GM23338 (cell line): ENCODE measurements around the gene PICALM. TPM values are rescaled to one million over a fixed set of nuclear protein-coding genes. Genes with fewer than 3 reads are reported as not detected.

Experiments used
- ATAC-seq: fragments of 200-7000 bp; cut with Tn5 transposase; 3 replicates; pipeline ENCODE4 v1.9.1; 2020
- DNase-seq: peaks from one replicate; pipeline ENCODE4 v3.0.0-alpha.2; 2015; ENCODE audit warnings: low spot score
- H2AFZ ChIP-seq: fragments of 200-600 bp; sonication (generic); 2 replicates; pipeline ENCODE4 v1.8.0; 2016; ENCODE audit warnings: antibody characterized with exemption, mild to moderate bottlenecking, moderate library complexity
- H3F3A ChIP-seq: fragments of 200-600 bp; sonication (generic); replicated peaks from 2 replicates; pipeline ENCODE4 v1.8.0; 2017; ENCODE audit warnings: antibody characterized with exemption, mixed run types, low read depth
- H3K27ac ChIP-seq: fragments of 200-600 bp; sonication (generic); 2 replicates; pipeline ENCODE4 v1.6.1; 2016; ENCODE audit warnings: low read depth
- H3K27me3 ChIP-seq: fragments of 200-600 bp; sonication (generic); 2 replicates; pipeline ENCODE4 v1.8.0; 2016; ENCODE audit warnings: mild to moderate bottlenecking, mixed run types, moderate library complexity; ENCODE audit not compliant: insufficient read depth
- H3K36me3 ChIP-seq: fragments of 200-600 bp; sonication (generic); 2 replicates; pipeline ENCODE4 v1.8.0; 2016; ENCODE audit warnings: mild to moderate bottlenecking; ENCODE audit not compliant: insufficient read depth
- H3K4me1 ChIP-seq: fragments of 200-600 bp; sonication (generic); 2 replicates; pipeline ENCODE4 v1.8.0; 2016; ENCODE audit warnings: mild to moderate bottlenecking, moderate library complexity; ENCODE audit not compliant: insufficient read depth
- H3K4me2 ChIP-seq: fragments of 200-600 bp; sonication (generic); 2 replicates; pipeline ENCODE4 v1.7.1; 2017; ENCODE audit warnings: mixed run types
- H3K4me3 ChIP-seq: fragments of 200-600 bp; sonication (generic); 2 replicates; pipeline ENCODE4 v1.6.1; 2016; ENCODE audit warnings: mixed run types
- H3K79me2 ChIP-seq: fragments of 200-600 bp; sonication (generic); replicated peaks from 2 replicates; pipeline ENCODE4 v1.8.0; 2017; ENCODE audit warnings: mild to moderate bottlenecking; ENCODE audit not compliant: insufficient read depth
- H3K9me2 ChIP-seq: fragments of 200-600 bp; sonication (generic); 2 replicates; pipeline ENCODE4 v1.8.0; 2017; ENCODE audit not compliant: insufficient read depth
- H4K20me1 ChIP-seq: fragments of 200-600 bp; sonication (generic); replicated peaks from 2 replicates; pipeline ENCODE4 v1.8.0; 2017; ENCODE audit warnings: mild to moderate bottlenecking; ENCODE audit not compliant: insufficient read depth
- H3K27ac Mint-ChIP-seq: 2 replicates; pipeline ENCODE4 v1.8.0; 2020; ENCODE audit warnings: inconsistent platforms, mild to moderate bottlenecking, moderate library complexity, mixed read lengths
- H3K27me3 Mint-ChIP-seq: 3 replicates; pipeline ENCODE4 v1.8.0; 2022; ENCODE audit warnings: low read depth, mild to moderate bottlenecking, moderate library complexity, mixed read lengths, inconsistent platforms; ENCODE audit not compliant: insufficient read depth, poor library complexity
- H3K36me3 Mint-ChIP-seq: 3 replicates; pipeline ENCODE4 v1.8.0; 2021; ENCODE audit warnings: low read depth, mild to moderate bottlenecking, inconsistent platforms, moderate library complexity, mixed read lengths
- H3K4me1 Mint-ChIP-seq: 3 replicates; pipeline ENCODE4 v1.8.0; 2020; ENCODE audit warnings: mild to moderate bottlenecking, inconsistent platforms, mixed read lengths
- H3K4me3 Mint-ChIP-seq: 3 replicates; pipeline ENCODE4 v1.8.0; 2021; ENCODE audit warnings: moderate library complexity, mild to moderate bottlenecking, inconsistent platforms, mixed read lengths
- H3K9me3 Mint-ChIP-seq: 3 replicates; pipeline ENCODE4 v1.8.0; 2020; ENCODE audit warnings: moderate library complexity, mild to moderate bottlenecking, inconsistent platforms, mixed read lengths
- CREB1 ChIP-seq: fragments of 250-450 bp; sonication (Bioruptor Pico); IDR thresholded peaks from 2 replicates; pipeline ENCODE4 v1.5.0; 2020; ENCODE audit warnings: low read depth, mild to moderate bottlenecking, moderate library complexity
- ETS1 ChIP-seq: IDR thresholded peaks from 2 replicates; pipeline ENCODE4 v1.6.1; 2016; ENCODE audit warnings: antibody characterized with exemption
- EZH2 ChIP-seq: fragments of 200-600 bp; sonication (generic); IDR thresholded peaks from one replicate; pipeline ENCODE4 v1.8.0; 2017; ENCODE audit warnings: antibody characterized with exemption, mild to moderate bottlenecking, low read depth; ENCODE audit not compliant: unreplicated experiment
- EZH2phosphoT487 ChIP-seq: fragments of 200-600 bp; sonication (generic); IDR thresholded peaks from one replicate; pipeline ENCODE4 v1.8.1; 2018; ENCODE audit warnings: antibody characterized with exemption; ENCODE audit not compliant: unreplicated experiment
- JUNB ChIP-seq: IDR thresholded peaks from one replicate; pipeline ENCODE4 v1.6.1; 2016; ENCODE audit warnings: antibody characterized with exemption; ENCODE audit not compliant: unreplicated experiment
- NANOG ChIP-seq: IDR thresholded peaks from 2 replicates; pipeline ENCODE4 v1.6.1; 2016; ENCODE audit warnings: antibody characterized with exemption, borderline replicate concordance
- POLR2AphosphoS5 ChIP-seq: IDR thresholded peaks from 2 replicates; pipeline ENCODE4 v1.6.1; 2016; ENCODE audit warnings: antibody characterized with exemption, low read depth
- STAT1 ChIP-seq: IDR thresholded peaks from one replicate; pipeline ENCODE4 v1.6.1; 2016; ENCODE audit warnings: antibody characterized with exemption; ENCODE audit not compliant: unreplicated experiment
- ZNF114 ChIP-seq: fragments of 250-450 bp; sonication (Bioruptor Pico); IDR thresholded peaks from 2 replicates; pipeline ENCODE4 v1.5.0; 2020; ENCODE audit warnings: mild to moderate bottlenecking, moderate library complexity
- ZNF331 ChIP-seq: fragments of 250-450 bp; sonication (Bioruptor Pico); IDR thresholded peaks from 2 replicates; pipeline ENCODE4 v1.5.0; 2020; ENCODE audit warnings: low read depth, mild to moderate bottlenecking, moderate library complexity
- polyA plus RNA-seq: library from polyadenylated mRNA; unstranded; fragments of >200 nt; fragmentation: Nextera tagmentation; extraction: Ambion mirVana; gene quantifications from 2 replicates; pipeline ENCODE4 v1.2.1, GENCODE V29; 2016
- total RNA-seq: library from RNA; depleted of rRNA; stranded (reverse); fragments of >200 nt; shearing (Covaris generic); gene quantifications from 2 replicates; pipeline ENCODE4 v1.2.3, GENCODE V29; 2014
- TF ChIP-seq, protein P1 (sequence below): IDR thresholded peaks from one replicate; pipeline ENCODE4 v1.6.1; 2018; ENCODE audit warnings: antibody characterized with exemption; ENCODE audit not compliant: unreplicated experiment

The PICALM gene
- total and polyA plus RNA-seq, 2 experiments from 2014 or later: 27.9 to 134 TPM

DNA sequence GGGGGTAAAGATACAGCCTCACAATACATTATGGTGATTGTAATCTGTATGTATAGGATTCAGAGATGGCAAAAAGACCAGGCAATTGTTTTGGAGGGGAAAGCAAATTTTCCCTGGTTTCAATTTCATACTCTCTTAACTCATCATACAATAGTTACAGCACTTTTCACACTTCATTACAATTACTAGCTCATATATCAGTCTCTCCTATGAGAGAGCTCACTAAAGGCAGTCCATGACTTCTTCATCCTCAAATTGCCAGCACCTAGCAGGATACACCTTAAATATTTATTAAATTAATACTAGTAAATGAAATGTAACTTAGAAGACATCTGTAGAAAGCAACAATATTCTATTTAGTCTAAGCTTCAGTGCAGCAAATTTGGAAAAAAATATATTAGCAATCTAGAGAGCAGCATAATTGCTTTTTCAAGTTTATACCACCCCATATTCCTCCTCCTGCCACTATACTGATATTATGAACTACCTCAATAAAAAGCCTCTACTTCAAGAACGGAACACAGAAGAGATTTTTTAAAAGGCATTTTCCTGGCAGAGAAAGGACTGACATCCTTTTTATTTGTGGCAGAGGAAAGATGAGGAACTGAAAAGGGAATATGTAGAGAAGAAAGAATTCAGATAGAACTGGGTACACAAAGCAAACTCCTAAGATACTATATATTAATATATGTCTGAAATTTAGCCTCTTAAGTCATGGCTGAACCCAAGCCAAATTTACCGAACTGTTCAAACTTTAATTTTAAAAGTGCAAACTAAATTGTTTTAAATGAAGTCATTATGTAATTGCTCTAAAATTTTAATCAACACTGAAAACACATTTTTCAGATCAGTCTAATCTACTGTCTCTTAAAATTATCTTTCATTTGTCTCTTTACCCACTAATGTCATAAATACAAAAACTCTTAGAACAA is 27.7 kb downstream of the PICALM start:
- H3K9me3 Mint-ChIP-seq: no peaks in the 10 kb centered on the region
- H3K36me3 ChIP-seq: no peaks in the 10 kb centered on the region
- no peak overlapping the region for H3K4me2 ChIP-seq
- no peaks in the 10 kb centered on the region for H3F3A ChIP-seq
- H3K79me2 ChIP-seq: peaks cover 94% of the 10 kb centered on the region
- H3K27me3 Mint-ChIP-seq: no peaks in the 10 kb centered on the region
- no peak overlapping the region for H2AFZ ChIP-seq
- no peak for ATAC-seq
- peaks cover 28% of the 10 kb centered on the region for H4K20me1 ChIP-seq
- TF ChIP-seq POLR2AphosphoS5: no peak
- TF ChIP-seq JUNB: no peak
- TF ChIP-seq CREB1 (CRISPR knock-in tag): no peak
- TF ChIP-seq ZNF331 (CRISPR knock-in tag): no peak
- no peak for TF ChIP-seq ETS1
- no peak for TF ChIP-seq NANOG
- TF ChIP-seq, protein P1, sequence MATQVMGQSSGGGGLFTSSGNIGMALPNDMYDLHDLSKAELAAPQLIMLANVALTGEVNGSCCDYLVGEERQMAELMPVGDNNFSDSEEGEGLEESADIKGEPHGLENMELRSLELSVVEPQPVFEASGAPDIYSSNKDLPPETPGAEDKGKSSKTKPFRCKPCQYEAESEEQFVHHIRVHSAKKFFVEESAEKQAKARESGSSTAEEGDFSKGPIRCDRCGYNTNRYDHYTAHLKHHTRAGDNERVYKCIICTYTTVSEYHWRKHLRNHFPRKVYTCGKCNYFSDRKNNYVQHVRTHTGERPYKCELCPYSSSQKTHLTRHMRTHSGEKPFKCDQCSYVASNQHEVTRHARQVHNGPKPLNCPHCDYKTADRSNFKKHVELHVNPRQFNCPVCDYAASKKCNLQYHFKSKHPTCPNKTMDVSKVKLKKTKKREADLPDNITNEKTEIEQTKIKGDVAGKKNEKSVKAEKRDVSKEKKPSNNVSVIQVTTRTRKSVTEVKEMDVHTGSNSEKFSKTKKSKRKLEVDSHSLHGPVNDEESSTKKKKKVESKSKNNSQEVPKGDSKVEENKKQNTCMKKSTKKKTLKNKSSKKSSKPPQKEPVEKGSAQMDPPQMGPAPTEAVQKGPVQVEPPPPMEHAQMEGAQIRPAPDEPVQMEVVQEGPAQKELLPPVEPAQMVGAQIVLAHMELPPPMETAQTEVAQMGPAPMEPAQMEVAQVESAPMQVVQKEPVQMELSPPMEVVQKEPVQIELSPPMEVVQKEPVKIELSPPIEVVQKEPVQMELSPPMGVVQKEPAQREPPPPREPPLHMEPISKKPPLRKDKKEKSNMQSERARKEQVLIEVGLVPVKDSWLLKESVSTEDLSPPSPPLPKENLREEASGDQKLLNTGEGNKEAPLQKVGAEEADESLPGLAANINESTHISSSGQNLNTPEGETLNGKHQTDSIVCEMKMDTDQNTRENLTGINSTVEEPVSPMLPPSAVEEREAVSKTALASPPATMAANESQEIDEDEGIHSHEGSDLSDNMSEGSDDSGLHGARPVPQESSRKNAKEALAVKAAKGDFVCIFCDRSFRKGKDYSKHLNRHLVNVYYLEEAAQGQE: no peak
- TF ChIP-seq EZH2phosphoT487: no peak
- H3K9me2 ChIP-seq: no peaks in the 10 kb centered on the region
- no peak for DNase-seq
- no peaks in the 10 kb centered on the region for H3K27me3 ChIP-seq
- no peak overlapping the region; the same call in 1 of the 2 replicates for H3K27ac Mint-ChIP-seq
- no peak overlapping the region for H3K27ac ChIP-seq
- H3K36me3 Mint-ChIP-seq: no peaks in the 10 kb centered on the region
- no peak overlapping the region for H3K4me3 Mint-ChIP-seq
- H3K4me3 ChIP-seq: no peak overlapping the region
- H3K4me1 ChIP-seq: peaks cover 12% of the 10 kb centered on the region; the same call in 1 of the 2 replicates
- H3K4me1 Mint-ChIP-seq: peaks cover 26% of the 10 kb centered on the region; the same call in 2 of the 3 replicates

DNA sequence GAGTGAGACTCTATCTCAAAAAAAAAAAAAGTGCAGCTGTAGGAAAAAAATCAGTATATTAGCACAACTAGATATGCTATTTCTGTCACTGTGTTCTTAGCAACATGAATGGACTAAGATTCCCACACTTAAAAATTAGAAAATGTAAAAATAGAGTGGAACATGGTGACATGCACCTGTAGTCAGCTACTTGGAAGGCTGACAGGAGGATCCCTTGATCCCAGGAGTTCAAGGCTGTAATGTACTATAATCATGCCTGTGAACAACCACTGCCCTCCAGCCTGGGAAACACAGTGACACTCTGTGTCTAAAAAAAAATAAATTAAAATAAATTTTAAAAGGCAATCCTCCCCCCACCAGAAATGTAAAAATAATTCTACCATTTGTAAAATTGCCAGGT is 29.8 kb downstream of the PICALM start:
- Histone ChIP-seq H2AFZ (no peak overlapping the region), H3K79me2 (peaks cover 94% of the 10 kb centered on the region), H3K4me2 (no peak overlapping the region), H3K9me2 (no peaks in the 10 kb centered on the region), H3K4me1 (peaks cover 26% of the 10 kb centered on the region), H3K27ac (no peak overlapping the region), H3K27me3 (no peaks in the 10 kb centered on the region), H3K4me3 (no peak overlapping the region), H3K36me3 (no peaks in the 10 kb centered on the region), H4K20me1 (peaks cover 21% of the 10 kb centered on the region), H3F3A (no peaks in the 10 kb centered on the region)
- Mint-ChIP-seq H3K36me3 (no peaks in the 10 kb centered on the region), H3K27ac (no peak overlapping the region), H3K27me3 (no peaks in the 10 kb centered on the region), H3K4me1 (peaks cover 37% of the 10 kb centered on the region), H3K9me3 (no peaks in the 10 kb centered on the region), H3K4me3 (no peak overlapping the region)
- DNase-seq (no peak), ATAC-seq (no peak)
- TF ChIP-seq ETS1 (no peak), EZH2phosphoT487 (no peak), EZH2 (no peak), POLR2AphosphoS5 (no peak), ZNF114 (no peak), STAT1 (no peak), NANOG (no peak)
- TF ChIP-seq, protein P1: no peak
